Thoracic aorta (tissue), 2 donors: ENCODE results near the gene DOK5. TPM values are rescaled to one million over a fixed set of nuclear protein-coding genes. Genes with fewer than 3 reads are reported as not detected.

Source experiments
- ATAC-seq: fragments of 150-250 bp; one replicate; pipeline ENCODE4 v1.8.0; 2017; ENCODE audit warnings: low read depth; ENCODE audit not compliant: insufficient number of reproducible peaks, low FRiP score
- DNase-seq: peaks from one replicate; pipeline ENCODE4 v3.0.0-alpha.2; 2020; ENCODE audit warnings: low spot score
- H3K27ac ChIP-seq, 2 donors: fragments of 200-600 bp; sonication (generic); 1 replicate in 1 of 2; 2 replicates in 1 of 2; pipeline ENCODE4 v1.5.1; 2016; ENCODE audit warnings: mild to moderate bottlenecking in 2 of 2, moderate library complexity in 2 of 2
- H3K27me3 ChIP-seq: fragments of 200-600 bp; sonication (generic); replicated peaks from 2 replicates; pipeline ENCODE4 v1.6.0; 2016; ENCODE audit warnings: mild to moderate bottlenecking; ENCODE audit not compliant: insufficient read depth
- H3K36me3 ChIP-seq: fragments of 200-600 bp; sonication (generic); one replicate; pipeline ENCODE4 v1.5.1; 2016
- H3K4me1 ChIP-seq, 2 donors: fragments of 200-600 bp; sonication (generic); 1 replicate in 1 of 2; 2 replicates in 1 of 2; pipeline versions ENCODE4 v1.5.1 to v1.6.0; 2016; ENCODE audit warnings: low read depth in 2 of 2, mild to moderate bottlenecking in 1 of 2; ENCODE audit not compliant: control insufficient read depth in 1 of 2
- H3K4me3 ChIP-seq: fragments of 200-600 bp; sonication (generic); 2 replicates; pipeline ENCODE4 v1.5.1; 2016; ENCODE audit warnings: mild to moderate bottlenecking
- H3K9me3 ChIP-seq: fragments of 200-600 bp; sonication (generic); 2 replicates; pipeline ENCODE4 v1.5.1; 2016
- CTCF ChIP-seq: fragments of 200-600 bp; sonication (generic); IDR thresholded peaks from one replicate; pipeline ENCODE4 v1.5.1; 2019; ENCODE audit warnings: antibody characterized with exemption
- total RNA-seq, 2 donors: library from RNA; depleted of rRNA; stranded (reverse); fragments of >200 nt; gene quantifications; one replicate each; pipeline versions ENCODE4 v1.1.0 to v1.2.3, GENCODE V29; 2016

DOK5 gene
- total RNA-seq, 2 donors from 2014 or later, result 8.3 to 21.7 TPM

GRCh38 chr20:54618412-54618811 is 143.0 kb downstream of the DOK5 start:
- no peak for ATAC-seq

GRCh38 chr20:54619181-54619580 is 143.8 kb downstream of the DOK5 start:
- Histone ChIP-seq H3K4me3 (no peak overlapping the region), H3K36me3 (no peaks in the 10 kb centered on the region), H3K27ac (no peak overlapping the region), H3K4me1 (no peaks in the 10 kb centered on the region), H3K9me3 (no peaks in the 10 kb centered on the region), H3K27me3 (no peaks in the 10 kb centered on the region)
- TF ChIP-seq CTCF, result no peak
- ATAC-seq (no peak), DNase-seq (no peak)

More at GRCh38 chr20:54618412-54618811, 143.0 kb downstream of the DOK5 start:
- DNase-seq, result no peak
- H3K9me3 ChIP-seq, result no peaks in the 10 kb centered on the region
- no peak for TF ChIP-seq CTCF
- no peaks in the 10 kb centered on the region for H3K36me3 ChIP-seq
- no peaks in the 10 kb centered on the region for H3K27me3 ChIP-seq
- no peak overlapping the region for H3K4me3 ChIP-seq
- no peaks in the 10 kb centered on the region for H3K4me1 ChIP-seq
- H3K27ac ChIP-seq, result no peak overlapping the region

- H3K9me3 ChIP-seq, result no peaks in the 10 kb centered on the region
- no peak overlapping the region for H3K27ac ChIP-seq
- TF ChIP-seq CTCF, result no peak
- no peak for DNase-seq
- no peak for ATAC-seq
- H3K36me3 ChIP-seq, result no peaks in the 10 kb centered on the region
- H3K4me3 ChIP-seq, result no peak overlapping the region
- H3K27me3 ChIP-seq, result no peaks in the 10 kb centered on the region
- no peaks in the 10 kb centered on the region for H3K4me1 ChIP-seq
These were observed 144.3 kb downstream of the DOK5 start for GRCh38 chr20:54619682-54620081.

GRCh38 chr20:54620611-54621010 is 145.2 kb downstream of the DOK5 start:
- H3K36me3 ChIP-seq, result no peaks in the 10 kb centered on the region
- no peak overlapping the region for H3K4me3 ChIP-seq
- no peak overlapping the region for H3K27ac ChIP-seq
- no peak for DNase-seq
- H3K9me3 ChIP-seq, result no peaks in the 10 kb centered on the region
- H3K4me1 ChIP-seq, result no peaks in the 10 kb centered on the region
- no peak for TF ChIP-seq CTCF
- ATAC-seq, result no peak
- H3K27me3 ChIP-seq, result no peaks in the 10 kb centered on the region

GRCh38 chr20:54622333-54623295 is 147.2 kb downstream of the DOK5 start:
- no peak for TF ChIP-seq CTCF
- ATAC-seq (no peak), DNase-seq (no peak)

More at GRCh38 chr20:54622333-54623295, 147.2 kb downstream of the DOK5 start:
- no peaks in the 10 kb centered on the region for H3K4me1 ChIP-seq
- H3K4me3 ChIP-seq, result no peak overlapping the region
- no peak overlapping the region for H3K27ac ChIP-seq
- no peaks in the 10 kb centered on the region for H3K36me3 ChIP-seq
- no peaks in the 10 kb centered on the region for H3K27me3 ChIP-seq
- no peaks in the 10 kb centered on the region for H3K9me3 ChIP-seq
